ENCODE measurements around the gene CRABP2.

Gene CRABP2

GRCh38 chr1:156660752-156661112 is 44.7 kb downstream of the CRABP2 start:
- Histone ChIP-seq H3K4me3 (ENCODE audit: insufficient read depth, low read depth, low read length) (no peak overlapping the region), H3K27ac (ENCODE audit: insufficient read depth, low read depth, low read length, poor library complexity, severe bottlenecking) (peak overlapping the region; percentile 73), H3K27me3 (ENCODE audit: control insufficient read depth, insufficient read depth, low read length, poor library complexity, severe bottlenecking) (peaks cover 41% of the 10 kb centered on the region), H3K9me3 (ENCODE audit: control insufficient read depth, low read length) (no peaks in the 10 kb centered on the region), H3K36me3 (ENCODE audit: control insufficient read depth, insufficient read depth, low read length) (no peaks in the 10 kb centered on the region), H3K4me1 (ENCODE audit: control insufficient read depth, insufficient read depth, low read length) (peaks cover 64% of the 10 kb centered on the region)
- 71 to 87% methylated on average over 2 of the region's 2 CpGs for WGBS, 2 experiments

GRCh38 chr1:156659988-156660751 is 45.2 kb downstream of the CRABP2 start:
- Histone ChIP-seq H3K9me3 (ENCODE audit: control insufficient read depth, low read length) (no peaks in the 10 kb centered on the region), H3K27me3 (ENCODE audit: control insufficient read depth, insufficient read depth, low read length, poor library complexity, severe bottlenecking) (peaks cover 46% of the 10 kb centered on the region), H3K4me1 (ENCODE audit: control insufficient read depth, insufficient read depth, low read length) (peaks cover 58% of the 10 kb centered on the region), H3K27ac (ENCODE audit: insufficient read depth, low read depth, low read length, poor library complexity, severe bottlenecking) (peak overlapping the region; percentile 73), H3K4me3 (ENCODE audit: insufficient read depth, low read depth, low read length) (no peak overlapping the region), H3K36me3 (ENCODE audit: control insufficient read depth, insufficient read depth, low read length) (no peaks in the 10 kb centered on the region)
- 23 to 25% methylated on average over 38 of the region's 38 CpGs for WGBS, 2 experiments

GRCh38 chr1:156659661-156659987 is 45.8 kb downstream of the CRABP2 start:
- Histone ChIP-seq H3K4me1 (ENCODE audit: control insufficient read depth, insufficient read depth, low read length) (peaks cover 53% of the 10 kb centered on the region), H3K27me3 (ENCODE audit: control insufficient read depth, insufficient read depth, low read length, poor library complexity, severe bottlenecking) (peaks cover 52% of the 10 kb centered on the region), H3K9me3 (ENCODE audit: control insufficient read depth, low read length) (no peaks in the 10 kb centered on the region), H3K4me3 (ENCODE audit: insufficient read depth, low read depth, low read length) (no peak overlapping the region), H3K27ac (ENCODE audit: insufficient read depth, low read depth, low read length, poor library complexity, severe bottlenecking) (no peak overlapping the region), H3K36me3 (ENCODE audit: control insufficient read depth, insufficient read depth, low read length) (no peaks in the 10 kb centered on the region)
- WGBS, 2 experiments, result 33 to 35% methylated on average over 6 of the region's 6 CpGs

- no peak overlapping the region for H3K27ac ChIP-seq (ENCODE audit: insufficient read depth, low read depth, low read length, poor library complexity, severe bottlenecking)
- H3K27me3 ChIP-seq (ENCODE audit: control insufficient read depth, insufficient read depth, low read length, poor library complexity, severe bottlenecking), result peaks cover 58% of the 10 kb centered on the region
- H3K4me3 ChIP-seq (ENCODE audit: insufficient read depth, low read depth, low read length), result no peak overlapping the region
- no peaks in the 10 kb centered on the region for H3K9me3 ChIP-seq (ENCODE audit: control insufficient read depth, low read length)
- no peaks in the 10 kb centered on the region for H3K36me3 ChIP-seq (ENCODE audit: control insufficient read depth, insufficient read depth, low read length)
- H3K4me1 ChIP-seq (ENCODE audit: control insufficient read depth, insufficient read depth, low read length), result peaks cover 47% of the 10 kb centered on the region
- WGBS, 2 experiments, result 83 to 87% methylated on average over 10 of the region's 10 CpGs
Measured at GRCh38 chr1:156658945-156659574, 46.3 kb downstream of the CRABP2 start.

- H3K27me3 ChIP-seq (ENCODE audit: control insufficient read depth, insufficient read depth, low read length, poor library complexity, severe bottlenecking), result peaks cover 63% of the 10 kb centered on the region
- peaks cover 42% of the 10 kb centered on the region for H3K4me1 ChIP-seq (ENCODE audit: control insufficient read depth, insufficient read depth, low read length)
- no peak overlapping the region for H3K4me3 ChIP-seq (ENCODE audit: insufficient read depth, low read depth, low read length)
- no peaks in the 10 kb centered on the region for H3K36me3 ChIP-seq (ENCODE audit: control insufficient read depth, insufficient read depth, low read length)
- WGBS, 2 experiments, result 94 to 95% methylated on average over 14 of the region's 14 CpGs
- no peaks in the 10 kb centered on the region for H3K9me3 ChIP-seq (ENCODE audit: control insufficient read depth, low read length)
- no peak overlapping the region for H3K27ac ChIP-seq (ENCODE audit: insufficient read depth, low read depth, low read length, poor library complexity, severe bottlenecking)
Measured at GRCh38 chr1:156658496-156658895, 46.9 kb downstream of the CRABP2 start.

GRCh38 chr1:156657741-156658319 is 47.6 kb downstream of the CRABP2 start:
- Histone ChIP-seq H3K36me3 (ENCODE audit: control insufficient read depth, insufficient read depth, low read length) (no peaks in the 10 kb centered on the region), H3K27ac (ENCODE audit: insufficient read depth, low read depth, low read length, poor library complexity, severe bottlenecking) (no peak overlapping the region), H3K27me3 (ENCODE audit: control insufficient read depth, insufficient read depth, low read length, poor library complexity, severe bottlenecking) (peaks cover 68% of the 10 kb centered on the region), H3K9me3 (ENCODE audit: control insufficient read depth, low read length) (no peaks in the 10 kb centered on the region), H3K4me1 (ENCODE audit: control insufficient read depth, insufficient read depth, low read length) (peaks cover 35% of the 10 kb centered on the region), H3K4me3 (ENCODE audit: insufficient read depth, low read depth, low read length) (no peak overlapping the region)
- 34 to 36% methylated on average over 15 of the region's 15 CpGs for WGBS, 2 experiments

- no peaks in the 10 kb centered on the region for H3K9me3 ChIP-seq (ENCODE audit: control insufficient read depth, low read length)
- H3K27ac ChIP-seq (ENCODE audit: insufficient read depth, low read depth, low read length, poor library complexity, severe bottlenecking), result no peak overlapping the region
- H3K4me3 ChIP-seq (ENCODE audit: insufficient read depth, low read depth, low read length), result no peak overlapping the region
- no peaks in the 10 kb centered on the region for H3K36me3 ChIP-seq (ENCODE audit: control insufficient read depth, insufficient read depth, low read length)
- WGBS, 2 experiments, result 13 to 14% methylated on average over 54 of the region's 54 CpGs
- peaks cover 73% of the 10 kb centered on the region for H3K27me3 ChIP-seq (ENCODE audit: control insufficient read depth, insufficient read depth, low read length, poor library complexity, severe bottlenecking)
- peaks cover 27% of the 10 kb centered on the region for H3K4me1 ChIP-seq (ENCODE audit: control insufficient read depth, insufficient read depth, low read length)
Measured at GRCh38 chr1:156656806-156657740, 48.3 kb downstream of the CRABP2 start.

- H3K27ac ChIP-seq (ENCODE audit: insufficient read depth, low read depth, low read length, poor library complexity, severe bottlenecking), result no peak overlapping the region
- WGBS, 2 experiments, result 75 to 79% methylated on average over 9 of the region's 9 CpGs
Measured at GRCh38 chr1:156655904-156656516, 49.4 kb downstream of the CRABP2 start.

GRCh38 chr1:156655151-156655903 is 50.1 kb downstream of the CRABP2 start:
- peaks cover 10% of the 10 kb centered on the region for H3K4me1 ChIP-seq (ENCODE audit: control insufficient read depth, insufficient read depth, low read length)
- H3K9me3 ChIP-seq (ENCODE audit: control insufficient read depth, low read length), result no peaks in the 10 kb centered on the region
- H3K27me3 ChIP-seq (ENCODE audit: control insufficient read depth, insufficient read depth, low read length, poor library complexity, severe bottlenecking), result peaks cover 90% of the 10 kb centered on the region
- H3K36me3 ChIP-seq (ENCODE audit: control insufficient read depth, insufficient read depth, low read length), result no peaks in the 10 kb centered on the region
- WGBS, 2 experiments, result 63 to 65% methylated on average over 2 of the region's 2 CpGs
- no peak overlapping the region for H3K27ac ChIP-seq (ENCODE audit: insufficient read depth, low read depth, low read length, poor library complexity, severe bottlenecking)
- H3K4me3 ChIP-seq (ENCODE audit: insufficient read depth, low read depth, low read length), result no peak overlapping the region

More at GRCh38 chr1:156655904-156656516, 49.4 kb downstream of the CRABP2 start:
- no peaks in the 10 kb centered on the region for H3K9me3 ChIP-seq (ENCODE audit: control insufficient read depth, low read length)
- H3K4me3 ChIP-seq (ENCODE audit: insufficient read depth, low read depth, low read length), result no peak overlapping the region
- no peaks in the 10 kb centered on the region for H3K36me3 ChIP-seq (ENCODE audit: control insufficient read depth, insufficient read depth, low read length)
- peaks cover 84% of the 10 kb centered on the region for H3K27me3 ChIP-seq (ENCODE audit: control insufficient read depth, insufficient read depth, low read length, poor library complexity, severe bottlenecking)
- H3K4me1 ChIP-seq (ENCODE audit: control insufficient read depth, insufficient read depth, low read length), result peaks cover 17% of the 10 kb centered on the region
